ENCODE results near the gene C12orf57. TPM values are rescaled to one million over a fixed set of nuclear protein-coding genes. Genes with fewer than 3 reads are reported as not detected.
A peak's percentile ranks its signal among the peaks of the same experiment; 100 is the strongest.

The C12orf57 gene
- total RNA-seq, 1 donor from 2014 or later = 251 TPM

- intact Hi-C loops (cut with DNase I) = no loop called here
- no peak for ATAC-seq (ENCODE audit: poor library complexity)
- no peak for DNase-seq
Observed at GRCh38 chr12:6915789-6916285, 28.0 kb upstream of the C12orf57 start.

- intact Hi-C loops (cut with DNase I) = no loop called here
- DNase-seq = peak; percentile 33
- ATAC-seq (ENCODE audit: poor library complexity) = no peak
Observed at GRCh38 chr12:6916426-6917200, 27.2 kb upstream of the C12orf57 start.

- intact Hi-C loops (cut with DNase I) = no loop called here
- ATAC-seq (ENCODE audit: poor library complexity) = no peak
- DNase-seq = peak; percentile 10
Observed at GRCh38 chr12:6917491-6918231, 26.2 kb upstream of the C12orf57 start.

GRCh38 chr12:6919588-6919987 is 24.2 kb upstream of the C12orf57 start:
- intact Hi-C loops (cut with DNase I) = no loop called here
- no peak for ATAC-seq (ENCODE audit: poor library complexity)
- DNase-seq = peak; percentile 21

- intact Hi-C loops (cut with DNase I) = no loop called here
- ATAC-seq (ENCODE audit: poor library complexity) (no peak), DNase-seq (peak; percentile 32)
Observed at GRCh38 chr12:6921539-6921938, 22.3 kb upstream of the C12orf57 start.

GRCh38 chr12:6921996-6922946 is 21.6 kb upstream of the C12orf57 start:
- DNase-seq (peak; percentile 41), ATAC-seq (ENCODE audit: poor library complexity) (no peak)
- intact Hi-C loops (cut with DNase I) = no loop called here

- ATAC-seq (ENCODE audit: poor library complexity) (no peak), DNase-seq (peak; percentile 33)
- intact Hi-C loops (cut with DNase I) = no loop called here
Observed at GRCh38 chr12:6923003-6923732, 20.7 kb upstream of the C12orf57 start.

- DNase-seq (peak; percentile 33), ATAC-seq (ENCODE audit: poor library complexity) (no peak)
- intact Hi-C loops (cut with DNase I) = no loop called here
Observed at GRCh38 chr12:6923851-6924250, 20.0 kb upstream of the C12orf57 start.

GRCh38 chr12:6925239-6925539 is 18.6 kb upstream of the C12orf57 start:
- intact Hi-C loops (cut with DNase I) = no loop called here
- DNase-seq (no peak), ATAC-seq (ENCODE audit: poor library complexity) (no peak)

GRCh38 chr12:6925540-6926279 is 18.1 kb upstream of the C12orf57 start:
- intact Hi-C loops (cut with DNase I) = no loop called here

GRCh38 chr12:6927379-6928021 is 16.3 kb upstream of the C12orf57 start, which contains the start of gene ATN1:
Gene ATN1 (plus strand): TSS chr12:6927959. CDS start chr12:6934002, 6,043 bp downstream.
- ATAC-seq (ENCODE audit: poor library complexity) (peak; percentile 61), DNase-seq (peak; percentile 87)
- intact Hi-C loops (cut with DNase I) = no loop called here

More at GRCh38 chr12:6925540-6926279, 18.1 kb upstream of the C12orf57 start:
- ATAC-seq (ENCODE audit: poor library complexity) (peak; percentile 54), DNase-seq (peak; percentile 81)

- peak; percentile 49 for DNase-seq
Observed at GRCh38 chr12:6928022-6928702, 15.7 kb upstream of the C12orf57 start.

GRCh38 chr12:6928703-6929407 is 15.0 kb upstream of the C12orf57 start:
- peak; percentile 38 for DNase-seq
- ATAC-seq (ENCODE audit: poor library complexity) = no peak
- intact Hi-C loops (cut with DNase I) = no loop called here

More at GRCh38 chr12:6928022-6928702, 15.7 kb upstream of the C12orf57 start:
- ATAC-seq (ENCODE audit: poor library complexity) = no peak
- intact Hi-C loops (cut with DNase I) = no loop called here

- DNase-seq = peak; percentile 18
- ATAC-seq (ENCODE audit: poor library complexity) = no peak
- intact Hi-C loops (cut with DNase I) = no loop called here
Observed at GRCh38 chr12:6929466-6930452, 14.1 kb upstream of the C12orf57 start.

- intact Hi-C loops (cut with DNase I) = no loop called here
- DNase-seq = no peak
- no peak for ATAC-seq (ENCODE audit: poor library complexity)
Observed at GRCh38 chr12:6932766-6933165, 11.1 kb upstream of the C12orf57 start.

Data from Right ventricle myocardium superior (tissue), 1 donor.